ENCODE data around the gene PLAAT4.
"Not testable (repeated sequence)": the region's sequence is repeated elsewhere in the genome, so short reads cannot be mapped to it uniquely, and the experiment has no call there.

DNA sequence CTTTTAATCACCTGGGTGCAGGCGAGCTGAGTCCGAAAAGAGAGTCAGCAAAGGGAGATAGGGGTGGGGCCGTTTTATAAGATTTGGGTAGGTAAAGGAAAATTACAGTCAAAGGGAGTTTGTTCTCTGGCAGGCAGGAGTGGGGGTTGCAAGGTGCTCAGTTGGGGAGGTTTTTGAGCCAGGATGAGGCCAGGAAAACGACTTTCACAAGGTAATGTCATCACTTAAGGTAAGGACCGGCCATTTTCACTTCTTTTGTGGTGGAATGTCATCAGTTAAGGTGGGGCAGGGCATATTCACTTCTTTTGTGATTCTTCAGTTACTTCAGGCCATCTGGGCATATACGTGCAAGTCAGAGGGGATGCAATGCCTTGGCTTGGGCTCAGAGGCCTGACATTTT is 7.2 kb upstream of the PLAAT4 start:
- not testable (repeated sequence) for TF ChIP-seq EZH2 (IDR thresholded peaks at IDR 0.05; ENCODE audit: insufficient read depth, poor library complexity, severe bottlenecking); EZH2phosphoT487 (IDR thresholded peaks at IDR 0.05; ENCODE audit: insufficient read depth, low read depth)
